Glutamatergic neuron (in vitro differentiated cells): ENCODE data around the gene ZNF575. TPM values are rescaled to one million over a fixed set of nuclear protein-coding genes. Genes with fewer than 3 reads are reported as not detected.

Experiments used
- DNase-seq: peaks from one replicate; pipeline ENCODE4 v3.0.0; 2022
- H3K27ac Mint-ChIP-seq: one replicate; pipeline ENCODE4 v1.8.0; 2020; ENCODE audit warnings: mild to moderate bottlenecking, mixed read lengths, inconsistent platforms; ENCODE audit not compliant: unreplicated experiment
- H3K27me3 Mint-ChIP-seq: one replicate; pipeline ENCODE4 v1.8.0; 2020; ENCODE audit warnings: mild to moderate bottlenecking, moderate library complexity, mixed read lengths, inconsistent platforms; ENCODE audit not compliant: unreplicated experiment
- H3K36me3 Mint-ChIP-seq: one replicate; pipeline ENCODE4 v1.8.0; 2020; ENCODE audit warnings: mild to moderate bottlenecking, mixed read lengths, inconsistent platforms; ENCODE audit not compliant: unreplicated experiment
- H3K4me1 Mint-ChIP-seq: one replicate; pipeline ENCODE4 v1.8.0; 2020; ENCODE audit warnings: mild to moderate bottlenecking, low read depth, mixed read lengths, inconsistent platforms; ENCODE audit not compliant: unreplicated experiment
- H3K4me3 Mint-ChIP-seq: one replicate; pipeline ENCODE4 v1.8.0; 2020; ENCODE audit warnings: mild to moderate bottlenecking, mixed read lengths, inconsistent platforms; ENCODE audit not compliant: unreplicated experiment
- H3K9me3 Mint-ChIP-seq: one replicate; pipeline ENCODE4 v1.8.0; 2020; ENCODE audit warnings: mild to moderate bottlenecking, moderate library complexity, mixed read lengths, inconsistent platforms; ENCODE audit not compliant: unreplicated experiment
- CTCF ChIP-seq: fragments of 200-600 bp; sonication (generic); IDR thresholded peaks from one replicate; pipeline ENCODE4 v1.5.0; 2021; ENCODE audit not compliant: partially characterized antibody, unreplicated experiment
- total RNA-seq: library from RNA; stranded (reverse); fragmentation: NEBNext Ultra II Directional; extraction: Animal tissue kit (Norgen Biotek cat#: 25700); gene quantifications from one replicate; pipeline ENCODE4 v1.2.1, GENCODE V29; 2021; ENCODE audit not compliant: unreplicated experiment

Gene ZNF575
- total RNA-seq, 1 donor from 2014 or later, result 2.0 TPM

DNA sequence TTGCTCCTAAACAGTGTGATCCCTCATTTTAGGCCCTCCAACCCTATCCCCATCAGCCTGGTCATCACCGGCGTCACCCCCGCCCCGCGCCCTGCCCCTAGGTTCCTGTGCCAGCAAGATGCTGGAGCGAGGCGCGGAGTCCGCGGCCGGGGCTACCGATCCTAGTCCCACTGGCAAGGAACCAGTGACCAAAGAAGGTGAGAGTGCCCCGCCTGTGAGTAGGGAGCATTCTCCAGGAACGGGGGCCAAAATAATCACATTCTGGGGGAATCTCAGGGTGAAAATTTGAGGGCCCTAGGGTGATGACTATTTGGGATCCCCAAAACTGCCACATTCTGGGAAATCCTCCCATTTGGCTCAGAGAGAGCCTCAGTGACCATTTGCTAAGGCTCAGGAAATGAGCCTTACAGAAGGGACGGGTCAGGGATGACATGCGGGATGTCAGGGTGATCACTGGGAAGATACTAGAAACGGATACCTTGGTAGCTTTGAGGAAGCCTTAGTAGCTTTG is 1.4 kb downstream of the ZNF575 start:
- peak overlapping the region; percentile 91 for H3K4me3 Mint-ChIP-seq
- H3K4me1 Mint-ChIP-seq, result peaks cover 7% of the 10 kb centered on the region
- no peak for TF ChIP-seq CTCF
- peaks cover 7% of the 10 kb centered on the region for H3K9me3 Mint-ChIP-seq
- H3K27ac Mint-ChIP-seq, result peak overlapping the region; percentile 88
- no peak for DNase-seq
- H3K36me3 Mint-ChIP-seq, result peaks cover 12% of the 10 kb centered on the region
- H3K27me3 Mint-ChIP-seq, result peaks cover 6% of the 10 kb centered on the region

DNA sequence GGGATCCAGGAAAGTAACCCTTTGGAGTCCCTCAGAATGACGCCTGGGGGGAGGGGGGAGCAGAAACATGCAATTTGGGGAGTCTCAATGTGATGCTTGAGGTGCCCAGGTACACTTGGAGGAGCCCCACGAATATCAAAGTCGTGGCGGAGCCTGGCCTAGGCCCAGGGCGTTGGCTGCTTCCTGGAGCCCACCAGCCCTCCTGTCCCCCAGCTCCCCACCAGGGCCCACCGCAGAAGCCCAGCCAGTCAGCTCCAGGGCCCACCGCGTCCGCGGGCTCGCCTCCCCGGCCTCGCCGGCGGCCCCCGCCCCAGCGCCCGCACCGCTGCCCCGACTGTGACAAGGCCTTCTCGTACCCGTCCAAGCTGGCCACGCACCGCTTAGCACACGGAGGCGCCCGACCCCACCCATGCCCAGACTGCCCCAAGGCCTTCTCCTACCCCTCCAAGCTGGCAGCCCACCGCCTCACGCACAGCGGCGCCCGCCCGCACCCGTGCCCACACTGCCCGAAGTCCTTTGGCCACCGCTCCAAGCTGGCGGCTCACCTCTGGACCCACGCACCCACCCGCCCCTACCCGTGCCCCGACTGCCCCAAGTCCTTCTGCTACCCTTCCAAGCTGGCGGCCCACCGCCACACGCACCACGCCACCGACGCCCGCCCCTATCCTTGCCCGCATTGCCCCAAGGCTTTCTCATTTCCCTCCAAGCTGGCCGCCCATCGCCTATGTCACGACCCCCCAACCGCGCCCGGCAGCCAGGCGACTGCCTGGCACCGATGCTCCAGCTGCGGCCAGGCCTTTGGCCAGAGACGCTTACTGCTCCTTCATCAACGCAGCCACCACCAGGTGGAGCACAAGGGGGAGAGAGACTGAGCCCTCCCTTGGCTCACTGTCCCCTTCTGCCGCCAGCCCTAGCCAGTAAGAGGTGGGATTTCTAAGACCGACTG is 2.1 kb downstream of the ZNF575 start:
- Mint-ChIP-seq H3K4me3 (peak overlapping the region; percentile 91), H3K27ac (peak overlapping the region; percentile 77), H3K9me3 (peaks cover 10% of the 10 kb centered on the region), H3K4me1 (peaks cover 7% of the 10 kb centered on the region), H3K27me3 (peaks cover 6% of the 10 kb centered on the region), H3K36me3 (peaks cover 17% of the 10 kb centered on the region)
- TF ChIP-seq CTCF, result peak; percentile 70
- DNase-seq, result peak; percentile 91

DNA sequence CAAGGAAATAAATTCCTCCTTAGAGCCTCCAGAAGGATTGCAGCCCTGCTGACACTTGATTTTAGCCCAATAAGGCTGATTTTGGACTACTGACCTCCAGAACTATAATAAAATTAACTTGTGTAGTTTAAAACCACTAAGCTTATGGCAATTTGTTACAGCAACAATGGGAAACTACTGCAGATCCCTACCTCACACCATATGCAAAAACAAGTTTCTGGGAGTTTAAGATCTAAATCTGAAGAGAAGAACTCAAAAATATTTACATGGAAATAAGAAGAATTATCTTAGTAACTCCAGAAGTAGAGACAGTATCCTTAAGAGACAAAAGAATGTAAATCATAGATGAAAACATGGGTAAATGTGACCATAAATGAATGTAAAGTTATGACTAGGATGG is 5.9 kb downstream of the ZNF575 start:
- H3K4me1 Mint-ChIP-seq, result peaks cover 7% of the 10 kb centered on the region
- DNase-seq, result no peak
- H3K36me3 Mint-ChIP-seq, result peaks cover 21% of the 10 kb centered on the region
- H3K27me3 Mint-ChIP-seq, result peaks cover 4% of the 10 kb centered on the region
- H3K4me3 Mint-ChIP-seq, result no peak overlapping the region
- H3K27ac Mint-ChIP-seq, result no peak overlapping the region
- TF ChIP-seq CTCF, result no peak
- H3K9me3 Mint-ChIP-seq, result peaks cover 10% of the 10 kb centered on the region

- Mint-ChIP-seq H3K27ac (no peak overlapping the region), H3K4me1 (peaks cover 6% of the 10 kb centered on the region), H3K27me3 (peaks cover 3% of the 10 kb centered on the region), H3K4me3 (no peak overlapping the region), H3K9me3 (peaks cover 9% of the 10 kb centered on the region), H3K36me3 (peaks cover 21% of the 10 kb centered on the region)
- TF ChIP-seq CTCF, result no peak
- DNase-seq, result no peak
Observed at GRCh38 chr19:43540381-43540780, 7.4 kb downstream of the ZNF575 start.
